ENCODE measurements around the gene TULP4.

Gene TULP4, protein sequence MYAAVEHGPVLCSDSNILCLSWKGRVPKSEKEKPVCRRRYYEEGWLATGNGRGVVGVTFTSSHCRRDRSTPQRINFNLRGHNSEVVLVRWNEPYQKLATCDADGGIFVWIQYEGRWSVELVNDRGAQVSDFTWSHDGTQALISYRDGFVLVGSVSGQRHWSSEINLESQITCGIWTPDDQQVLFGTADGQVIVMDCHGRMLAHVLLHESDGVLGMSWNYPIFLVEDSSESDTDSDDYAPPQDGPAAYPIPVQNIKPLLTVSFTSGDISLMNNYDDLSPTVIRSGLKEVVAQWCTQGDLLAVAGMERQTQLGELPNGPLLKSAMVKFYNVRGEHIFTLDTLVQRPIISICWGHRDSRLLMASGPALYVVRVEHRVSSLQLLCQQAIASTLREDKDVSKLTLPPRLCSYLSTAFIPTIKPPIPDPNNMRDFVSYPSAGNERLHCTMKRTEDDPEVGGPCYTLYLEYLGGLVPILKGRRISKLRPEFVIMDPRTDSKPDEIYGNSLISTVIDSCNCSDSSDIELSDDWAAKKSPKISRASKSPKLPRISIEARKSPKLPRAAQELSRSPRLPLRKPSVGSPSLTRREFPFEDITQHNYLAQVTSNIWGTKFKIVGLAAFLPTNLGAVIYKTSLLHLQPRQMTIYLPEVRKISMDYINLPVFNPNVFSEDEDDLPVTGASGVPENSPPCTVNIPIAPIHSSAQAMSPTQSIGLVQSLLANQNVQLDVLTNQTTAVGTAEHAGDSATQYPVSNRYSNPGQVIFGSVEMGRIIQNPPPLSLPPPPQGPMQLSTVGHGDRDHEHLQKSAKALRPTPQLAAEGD (N-terminal part only)

GRCh38 chr6:158312165-158312564 is at the start of gene TULP4:
Gene TULP4, plus strand, starts transcription at chr6:158312465. Its CDS starts 1,552 bp downstream, at chr6:158314017.
- Histone ChIP-seq H3K27me3 (ENCODE audit: control insufficient read depth, insufficient read depth, low read length) (no peaks in the 10 kb centered on the region), H3K27ac (ENCODE audit: low read depth, low read length) (no peak within 1 kb of the TSS), H3K4me3 (ENCODE audit: low read length) (no peak within 1 kb of the TSS), H3K4me1 (ENCODE audit: control insufficient read depth, insufficient read depth, low read length) (no peaks in the 10 kb centered on the region), H3K36me3 (ENCODE audit: control insufficient read depth, insufficient read depth, low read length) (peaks cover 7% of the 10 kb centered on the region), H3K9ac (ENCODE audit: low read length) (no peak within 1 kb of the TSS)

GRCh38 chr6:158262755-158263154 is 49.5 kb upstream of the TULP4 start:
- Histone ChIP-seq H3K27ac (ENCODE audit: low read depth, low read length) (no peak overlapping the region), H3K9ac (ENCODE audit: low read length) (no peak overlapping the region), H3K27me3 (ENCODE audit: control insufficient read depth, insufficient read depth, low read length) (no peaks in the 10 kb centered on the region), H3K36me3 (ENCODE audit: control insufficient read depth, insufficient read depth, low read length) (no peaks in the 10 kb centered on the region), H3K4me3 (ENCODE audit: low read length) (no peak overlapping the region), H3K4me1 (ENCODE audit: control insufficient read depth, insufficient read depth, low read length) (no peaks in the 10 kb centered on the region)

DNA sequence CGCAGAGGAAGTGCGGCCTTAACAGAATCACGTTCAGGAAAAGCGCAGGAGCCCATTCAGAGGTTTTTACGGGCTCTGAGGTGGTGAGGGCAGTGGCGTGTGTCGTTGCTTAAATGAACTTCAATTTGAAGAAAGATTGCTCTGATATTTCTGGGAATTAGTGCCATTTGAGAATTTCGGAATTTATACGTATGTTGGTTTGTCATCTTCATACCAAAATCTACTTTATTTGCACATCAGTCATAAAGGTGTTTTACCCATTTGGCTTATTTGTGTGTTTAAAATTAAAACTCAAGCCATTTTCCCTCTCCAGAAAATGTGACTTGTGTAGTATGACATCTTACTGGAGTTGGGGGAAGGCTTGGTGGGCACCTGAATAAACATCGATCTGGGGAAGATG is 48.1 kb upstream of the TULP4 start:
- Histone ChIP-seq H3K27me3 (ENCODE audit: control insufficient read depth, insufficient read depth, low read length) (no peaks in the 10 kb centered on the region), H3K36me3 (ENCODE audit: control insufficient read depth, insufficient read depth, low read length) (no peaks in the 10 kb centered on the region), H3K4me1 (ENCODE audit: control insufficient read depth, insufficient read depth, low read length) (no peaks in the 10 kb centered on the region)

DNA sequence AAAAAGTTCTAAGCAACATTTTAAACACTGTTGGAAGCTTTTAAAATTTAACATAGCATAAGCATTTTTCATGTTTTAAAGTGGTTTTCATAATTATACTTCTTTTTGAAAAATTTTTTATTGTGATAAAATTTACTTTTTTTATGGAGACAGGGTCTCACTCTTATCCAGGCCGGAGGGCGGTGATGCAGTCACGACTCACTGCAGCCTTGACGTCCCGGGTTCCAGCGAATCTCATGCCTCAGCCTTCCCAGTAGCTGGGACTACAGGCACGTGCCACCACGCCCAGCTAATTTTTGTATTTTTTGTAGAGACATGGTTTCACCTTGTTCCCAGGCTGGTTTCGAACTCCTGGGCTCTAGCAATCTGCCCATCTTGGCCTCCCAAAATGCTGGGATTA is 46.1 kb upstream of the TULP4 start:
- Histone ChIP-seq H3K4me3 (ENCODE audit: low read length) (no peak overlapping the region), H3K4me1 (ENCODE audit: control insufficient read depth, insufficient read depth, low read length) (no peaks in the 10 kb centered on the region), H3K27me3 (ENCODE audit: control insufficient read depth, insufficient read depth, low read length) (no peaks in the 10 kb centered on the region), H3K9ac (ENCODE audit: low read length) (no peak overlapping the region), H3K27ac (ENCODE audit: low read depth, low read length) (no peak overlapping the region), H3K36me3 (ENCODE audit: control insufficient read depth, insufficient read depth, low read length) (no peaks in the 10 kb centered on the region)

More for the DNA sequence above, 48.1 kb upstream of the TULP4 start:
- Histone ChIP-seq H3K9ac (ENCODE audit: low read length) (no peak overlapping the region), H3K4me3 (ENCODE audit: low read length) (no peak overlapping the region), H3K27ac (ENCODE audit: low read depth, low read length) (no peak overlapping the region)

- Histone ChIP-seq H3K36me3 (ENCODE audit: control insufficient read depth, insufficient read depth, low read length) (no peaks in the 10 kb centered on the region), H3K4me3 (ENCODE audit: low read length) (no peak overlapping the region), H3K27me3 (ENCODE audit: control insufficient read depth, insufficient read depth, low read length) (no peaks in the 10 kb centered on the region), H3K9ac (ENCODE audit: low read length) (no peak overlapping the region), H3K4me1 (ENCODE audit: control insufficient read depth, insufficient read depth, low read length) (no peaks in the 10 kb centered on the region), H3K27ac (ENCODE audit: low read depth, low read length) (no peak overlapping the region)
Observed at GRCh38 chr6:158268361-158269147, 43.7 kb upstream of the TULP4 start.

DNA sequence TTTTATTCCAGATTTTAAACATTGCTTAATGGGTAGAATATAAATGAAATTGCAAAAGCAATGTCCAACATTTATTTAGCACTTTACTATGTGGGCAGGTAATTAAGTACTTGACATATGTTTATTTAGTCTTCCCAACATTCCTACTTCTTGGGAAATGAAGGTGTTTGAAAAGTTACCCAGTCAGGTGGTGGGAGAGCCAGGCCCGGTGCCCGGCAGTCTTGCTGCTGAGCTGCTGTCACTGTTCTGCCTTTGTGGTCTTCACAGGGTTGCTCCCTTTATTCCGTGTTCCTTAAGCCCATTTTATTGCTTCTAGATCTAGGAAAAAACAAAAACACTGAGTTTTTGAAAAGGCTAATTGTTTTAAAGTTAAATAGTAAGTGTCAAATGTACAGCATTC is 42.6 kb upstream of the TULP4 start:
- H3K4me1 ChIP-seq (ENCODE audit: control insufficient read depth, insufficient read depth, low read length) = no peaks in the 10 kb centered on the region
- H3K27ac ChIP-seq (ENCODE audit: low read depth, low read length) = no peak overlapping the region
- no peak overlapping the region for H3K4me3 ChIP-seq (ENCODE audit: low read length)
- no peaks in the 10 kb centered on the region for H3K27me3 ChIP-seq (ENCODE audit: control insufficient read depth, insufficient read depth, low read length)
- H3K36me3 ChIP-seq (ENCODE audit: control insufficient read depth, insufficient read depth, low read length) = no peaks in the 10 kb centered on the region
- no peak overlapping the region for H3K9ac ChIP-seq (ENCODE audit: low read length)

GRCh38 chr6:158270389-158271127 is 41.7 kb upstream of the TULP4 start:
- H3K27me3 ChIP-seq (ENCODE audit: control insufficient read depth, insufficient read depth, low read length) = no peaks in the 10 kb centered on the region
- no peaks in the 10 kb centered on the region for H3K36me3 ChIP-seq (ENCODE audit: control insufficient read depth, insufficient read depth, low read length)
- H3K9ac ChIP-seq (ENCODE audit: low read length) = no peak overlapping the region
- H3K4me1 ChIP-seq (ENCODE audit: control insufficient read depth, insufficient read depth, low read length) = no peaks in the 10 kb centered on the region
- H3K27ac ChIP-seq (ENCODE audit: low read depth, low read length) = no peak overlapping the region
- H3K4me3 ChIP-seq (ENCODE audit: low read length) = no peak overlapping the region

- no peak overlapping the region for H3K9ac ChIP-seq (ENCODE audit: low read length)
- H3K4me3 ChIP-seq (ENCODE audit: low read length) = no peak overlapping the region
Observed at GRCh38 chr6:158272324-158272723, 39.9 kb upstream of the TULP4 start.

GRCh38 chr6:158278004-158278403 is 34.3 kb upstream of the TULP4 start:
- H3K9ac ChIP-seq (ENCODE audit: low read length) = no peak overlapping the region
- no peaks in the 10 kb centered on the region for H3K36me3 ChIP-seq (ENCODE audit: control insufficient read depth, insufficient read depth, low read length)
- H3K4me3 ChIP-seq (ENCODE audit: low read length) = no peak overlapping the region
- H3K27me3 ChIP-seq (ENCODE audit: control insufficient read depth, insufficient read depth, low read length) = no peaks in the 10 kb centered on the region
- no peaks in the 10 kb centered on the region for H3K4me1 ChIP-seq (ENCODE audit: control insufficient read depth, insufficient read depth, low read length)
- no peak overlapping the region for H3K27ac ChIP-seq (ENCODE audit: low read depth, low read length)

More at GRCh38 chr6:158272324-158272723, 39.9 kb upstream of the TULP4 start:
- no peak overlapping the region for H3K27ac ChIP-seq (ENCODE audit: low read depth, low read length)
- H3K36me3 ChIP-seq (ENCODE audit: control insufficient read depth, insufficient read depth, low read length) = no peaks in the 10 kb centered on the region
- no peaks in the 10 kb centered on the region for H3K27me3 ChIP-seq (ENCODE audit: control insufficient read depth, insufficient read depth, low read length)
- no peaks in the 10 kb centered on the region for H3K4me1 ChIP-seq (ENCODE audit: control insufficient read depth, insufficient read depth, low read length)

- Histone ChIP-seq H3K4me3 (ENCODE audit: low read length) (no peak overlapping the region), H3K27ac (ENCODE audit: low read depth, low read length) (no peak overlapping the region), H3K27me3 (ENCODE audit: control insufficient read depth, insufficient read depth, low read length) (no peaks in the 10 kb centered on the region), H3K36me3 (ENCODE audit: control insufficient read depth, insufficient read depth, low read length) (no peaks in the 10 kb centered on the region), H3K4me1 (ENCODE audit: control insufficient read depth, insufficient read depth, low read length) (peaks cover 10% of the 10 kb centered on the region), H3K9ac (ENCODE audit: low read length) (no peak overlapping the region)
Observed at GRCh38 chr6:158279615-158280014, 32.6 kb upstream of the TULP4 start.

GRCh38 chr6:158283304-158283980 is 28.8 kb upstream of the TULP4 start:
- Histone ChIP-seq H3K4me1 (ENCODE audit: control insufficient read depth, insufficient read depth, low read length) (peaks cover 28% of the 10 kb centered on the region), H3K27ac (ENCODE audit: low read depth, low read length) (peak overlapping the region; percentile 63), H3K27me3 (ENCODE audit: control insufficient read depth, insufficient read depth, low read length) (no peaks in the 10 kb centered on the region), H3K4me3 (ENCODE audit: low read length) (no peak overlapping the region), H3K9ac (ENCODE audit: low read length) (no peak overlapping the region), H3K36me3 (ENCODE audit: control insufficient read depth, insufficient read depth, low read length) (no peaks in the 10 kb centered on the region)

Measured in rectal smooth muscle tissue (tissue), 1 donor.